Transverse colon (tissue), 4 donors: ENCODE data around the gene KSR1. TPM values are rescaled to one million over a fixed set of nuclear protein-coding genes. Genes with fewer than 3 reads are reported as not detected.

ENCODE experiments used
- DNase-seq: peaks from one replicate; pipeline ENCODE4 v3.0.0-alpha.2; 2019
- H3K27ac ChIP-seq, 4 donors: fragments of 200-600 bp; sonication (generic); 2 replicates each; pipeline ENCODE4 v1.5.1; 2016 to 2018; ENCODE audit warnings: inconsistent platforms in 4 of 4
- H3K27me3 ChIP-seq: fragments of 200-600 bp; sonication (generic); 2 replicates; pipeline ENCODE4 v1.5.1; 2017; ENCODE audit warnings: inconsistent platforms
- H3K36me3 ChIP-seq, 4 donors: fragments of 200-600 bp; sonication (generic); 2 replicates each; pipeline ENCODE4 v1.5.1; 2017 to 2019; ENCODE audit warnings: inconsistent platforms in 4 of 4
- H3K4me1 ChIP-seq, 4 donors: fragments of 200-600 bp; sonication (generic); 2 replicates each; pipeline ENCODE4 v1.5.1; 2017 to 2020; ENCODE audit warnings: inconsistent platforms in 4 of 4
- H3K4me3 ChIP-seq, 4 donors: fragments of 200-600 bp; sonication (generic); 1 replicate in 1 of 4; 2 replicates in 3 of 4; pipeline versions ENCODE4 v1.5.1 to v1.6.1; 2017 to 2019; ENCODE audit warnings: inconsistent platforms in 4 of 4
- H3K9me3 ChIP-seq, 2 donors: fragments of 200-600 bp; sonication (generic); 2 replicates each; pipeline ENCODE4 v1.5.1; 2017 to 2019; ENCODE audit warnings: inconsistent platforms in 2 of 2
- EP300 ChIP-seq: sonication (generic); formaldehyde crosslinking; IDR thresholded peaks from one replicate; pipeline ENCODE4 v1.6.1; 2017; ENCODE audit warnings: antibody characterized with exemption, low read depth
- POLR2A ChIP-seq: fragments of 450-650 bp; IDR thresholded peaks from one replicate; pipeline ENCODE4 v1.6.1; 2016; ENCODE audit warnings: antibody characterized with exemption, mild to moderate bottlenecking, moderate library complexity
- POLR2AphosphoS5 ChIP-seq, 3 donors: sonication (generic); formaldehyde crosslinking; IDR thresholded peaks; one replicate each; pipeline ENCODE4 v1.6.1; 2016; ENCODE audit warnings: antibody characterized with exemption in 3 of 3
- WGBS, 2 donors: methylation state at CpG; one replicate each; pipeline ENCODE4 v1.1.5; 2018; ENCODE audit warnings: low coverage in 1 of 2; 5-methylcytosine and 5-hydroxymethylcytosine counted together
- in situ Hi-C, 4 donors: fragments of 200-750 bp; cut with MboI; loops; one replicate each; pipeline versions ENCODE4 v1.15.0 to v1.15.1; 2017; ENCODE audit warnings: low sequenced_read_pairs in 3 of 4, low pct_ligation_motif_present in 1 of 4, low pct_unique_long_range_greater_than_20kb in 1 of 4
- intact Hi-C: fragments of 100-400 bp; cut with DNase I; formaldehyde crosslinking; loops from one replicate; pipeline ENCODE4 v1.15.1; 2023; ENCODE audit warnings: low total_unique reads
- total RNA-seq, 4 donors: library from RNA; depleted of rRNA; stranded (reverse); fragments of >200 nt; gene quantifications; one replicate each; pipeline ENCODE4 v1.1.0, GENCODE V29; 2016
- TF ChIP-seq, protein P1 (sequence below), 5 experiments: fragments of 200-600 bp in 3 of 5; fragments of 450-650 bp in 2 of 5; sonication (generic) in 3 of 5; IDR thresholded peaks; 1 replicate in 2 of 5; 2 replicates in 3 of 5; pipeline ENCODE4 v1.5.1; 2016 to 2017; ENCODE audit warnings: antibody characterized with exemption in 5 of 5, inconsistent platforms in 3 of 5, mild to moderate bottlenecking in 2 of 5, moderate library complexity in 1 of 5

KSR1 gene
- total RNA-seq, 4 donors from 2014 or later: 8.2 to 55.7 (median 30.9) TPM

DNA sequence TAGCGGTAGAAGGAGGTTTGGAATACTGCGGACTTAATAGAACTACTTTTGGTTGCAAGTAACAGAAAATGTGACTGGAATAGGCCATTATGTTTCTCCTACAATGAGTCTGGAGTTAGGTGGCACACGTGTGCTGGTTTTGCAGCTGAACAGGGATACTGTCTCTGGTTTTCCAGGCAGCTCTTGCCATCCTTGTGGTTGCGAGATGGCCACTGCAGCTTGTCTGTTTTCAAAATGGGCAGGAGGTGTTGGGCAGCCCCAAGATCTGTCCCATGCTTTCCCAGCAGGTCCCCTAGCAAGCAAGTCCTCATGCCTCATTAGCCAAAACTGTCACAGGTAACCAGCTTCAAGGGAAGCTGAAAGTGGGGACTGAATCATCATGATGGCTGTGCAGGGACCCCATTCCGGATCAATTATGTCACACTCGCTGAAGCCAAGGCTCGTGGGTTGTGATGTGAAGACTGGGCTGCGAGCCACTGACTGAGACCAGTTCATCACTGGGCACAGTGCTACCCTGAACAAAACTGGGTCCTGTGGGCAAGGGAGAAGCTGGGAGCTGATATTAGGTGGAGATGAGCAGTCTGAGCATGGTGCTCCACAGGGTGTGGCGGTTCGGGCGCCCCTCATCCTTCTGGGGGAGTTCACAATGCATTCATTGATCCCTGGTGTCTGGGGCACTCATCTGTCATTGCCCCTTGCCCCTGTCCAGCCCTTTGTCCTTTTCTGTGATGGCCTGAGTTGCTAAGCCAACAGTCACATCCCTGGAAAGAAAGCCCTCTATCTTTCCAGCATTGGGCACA lies 82.1 kb downstream of the KSR1 start:
- no peaks in the 10 kb centered on the region for H3K36me3 ChIP-seq
- peaks cover 40 to 62% (median 49%) of the 10 kb centered on the region in 4 donors for H3K4me1 ChIP-seq
- intact Hi-C loops: no loop called here
- DNase-seq: no peak
- 90% methylated on average over 11 of the region's 11 CpGs; no CpG with 5 or more reads in 1 of the 2 donors for WGBS, 2 donors
- in situ Hi-C loops: loop anchor here in 1 of 4 donors (25.0 kb wide), 1 partner anchor 176 kb away; no protein-coding TSS in a partner anchor
- H3K27me3 ChIP-seq: no peaks in the 10 kb centered on the region
- H3K9me3 ChIP-seq: no peaks in the 10 kb centered on the region
- no peak overlapping the region for H3K4me3 ChIP-seq
- H3K27ac ChIP-seq: peak overlapping the region in 3 of 4 donors; percentile 54 to 85 (median 64)
- TF ChIP-seq, protein P1, sequence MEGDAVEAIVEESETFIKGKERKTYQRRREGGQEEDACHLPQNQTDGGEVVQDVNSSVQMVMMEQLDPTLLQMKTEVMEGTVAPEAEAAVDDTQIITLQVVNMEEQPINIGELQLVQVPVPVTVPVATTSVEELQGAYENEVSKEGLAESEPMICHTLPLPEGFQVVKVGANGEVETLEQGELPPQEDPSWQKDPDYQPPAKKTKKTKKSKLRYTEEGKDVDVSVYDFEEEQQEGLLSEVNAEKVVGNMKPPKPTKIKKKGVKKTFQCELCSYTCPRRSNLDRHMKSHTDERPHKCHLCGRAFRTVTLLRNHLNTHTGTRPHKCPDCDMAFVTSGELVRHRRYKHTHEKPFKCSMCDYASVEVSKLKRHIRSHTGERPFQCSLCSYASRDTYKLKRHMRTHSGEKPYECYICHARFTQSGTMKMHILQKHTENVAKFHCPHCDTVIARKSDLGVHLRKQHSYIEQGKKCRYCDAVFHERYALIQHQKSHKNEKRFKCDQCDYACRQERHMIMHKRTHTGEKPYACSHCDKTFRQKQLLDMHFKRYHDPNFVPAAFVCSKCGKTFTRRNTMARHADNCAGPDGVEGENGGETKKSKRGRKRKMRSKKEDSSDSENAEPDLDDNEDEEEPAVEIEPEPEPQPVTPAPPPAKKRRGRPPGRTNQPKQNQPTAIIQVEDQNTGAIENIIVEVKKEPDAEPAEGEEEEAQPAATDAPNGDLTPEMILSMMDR (IDR thresholded peaks at IDR 0.05): no peak
- no peak for TF ChIP-seq POLR2AphosphoS5 (IDR thresholded peaks at IDR 0.05)
- no peak for TF ChIP-seq POLR2A
- TF ChIP-seq EP300: no peak

DNA sequence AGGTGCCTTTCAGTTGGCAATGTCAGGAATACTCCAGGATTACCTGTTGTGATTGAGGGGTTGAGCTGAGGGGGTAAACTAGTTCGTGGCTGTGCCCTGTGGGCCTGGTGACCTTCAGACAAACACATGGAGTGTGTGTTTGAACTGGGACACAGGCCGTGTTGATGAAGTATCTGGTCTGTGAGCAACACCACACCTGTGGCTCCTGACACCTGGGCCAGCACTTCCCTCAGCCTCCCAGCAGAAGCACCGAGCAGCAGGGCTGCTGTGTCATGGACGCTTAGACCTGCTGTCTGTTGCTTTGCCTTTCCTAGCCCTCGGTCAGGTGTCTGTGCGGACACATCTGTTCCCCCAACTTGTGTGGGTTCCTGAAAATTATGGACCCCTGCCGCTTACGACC lies 82.9 kb downstream of the KSR1 start:
- no peaks in the 10 kb centered on the region for H3K9me3 ChIP-seq
- no peaks in the 10 kb centered on the region for H3K36me3 ChIP-seq
- no peak overlapping the region for H3K4me3 ChIP-seq
- 81% methylated on average over 8 of the region's 8 CpGs; no CpG with 5 or more reads in 1 of the 2 donors for WGBS, 2 donors
- intact Hi-C loops (no loop called here), in situ Hi-C loops (loop anchor here in 1 of 4 donors (25.0 kb wide), 1 partner anchor 177 kb away; no protein-coding TSS in a partner anchor)
- peaks cover 36 to 60% (median 47%) of the 10 kb centered on the region in 4 donors for H3K4me1 ChIP-seq
- peak overlapping the region; percentile 54 to 85 (median 70) for H3K27ac ChIP-seq
- DNase-seq: no peak
- TF ChIP-seq EP300: no peak
- no peak for TF ChIP-seq POLR2AphosphoS5 (IDR thresholded peaks at IDR 0.05)
- TF ChIP-seq, protein P1 (IDR thresholded peaks at IDR 0.05): no peak
- no peak for TF ChIP-seq POLR2A
- no peaks in the 10 kb centered on the region for H3K27me3 ChIP-seq

DNA sequence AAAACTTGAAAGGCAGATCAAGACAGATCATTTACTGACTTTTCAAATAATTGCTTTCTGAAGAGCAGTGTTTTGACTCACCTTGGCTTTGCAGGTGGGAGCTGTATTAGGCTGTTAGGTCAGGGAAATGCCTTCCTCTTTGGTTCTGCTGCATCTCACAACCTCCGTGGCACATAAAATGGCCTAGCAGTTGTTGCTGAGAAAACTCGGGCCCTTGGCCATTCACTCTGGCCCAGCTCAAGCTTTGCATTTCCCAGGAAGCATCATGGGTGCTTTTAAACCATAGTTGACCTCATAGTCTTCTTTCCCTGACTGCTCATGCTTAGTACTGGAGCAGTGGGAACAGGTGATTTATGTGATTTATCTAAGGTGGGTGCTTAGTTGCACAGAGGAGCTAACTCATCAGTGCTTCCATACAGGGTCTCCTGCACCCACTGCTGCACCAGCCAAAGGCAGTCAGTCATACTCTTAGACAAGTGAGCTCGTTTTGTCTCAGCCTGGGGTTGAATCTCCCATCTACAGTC lies 83.6 kb downstream of the KSR1 start:
- no peaks in the 10 kb centered on the region for H3K36me3 ChIP-seq
- peak overlapping the region; percentile 54 to 85 (median 70) for H3K27ac ChIP-seq
- H3K27me3 ChIP-seq: no peaks in the 10 kb centered on the region
- intact Hi-C loops: no loop called here
- H3K4me3 ChIP-seq: no peak overlapping the region
- no peaks in the 10 kb centered on the region for H3K9me3 ChIP-seq
- in situ Hi-C loops: loop anchor here in 1 of 4 donors (25.0 kb wide), 1 partner anchor 178 kb away; no protein-coding TSS in a partner anchor
- H3K4me1 ChIP-seq: peaks cover 36 to 58% (median 42%) of the 10 kb centered on the region in 4 donors
- 64% methylated on average over 3 of the region's 3 CpGs; no CpG with 5 or more reads in 1 of the 2 donors for WGBS, 2 donors
- DNase-seq: no peak
- no peak for TF ChIP-seq POLR2AphosphoS5 (IDR thresholded peaks at IDR 0.05)
- TF ChIP-seq, protein P1 (IDR thresholded peaks at IDR 0.05): no peak

DNA sequence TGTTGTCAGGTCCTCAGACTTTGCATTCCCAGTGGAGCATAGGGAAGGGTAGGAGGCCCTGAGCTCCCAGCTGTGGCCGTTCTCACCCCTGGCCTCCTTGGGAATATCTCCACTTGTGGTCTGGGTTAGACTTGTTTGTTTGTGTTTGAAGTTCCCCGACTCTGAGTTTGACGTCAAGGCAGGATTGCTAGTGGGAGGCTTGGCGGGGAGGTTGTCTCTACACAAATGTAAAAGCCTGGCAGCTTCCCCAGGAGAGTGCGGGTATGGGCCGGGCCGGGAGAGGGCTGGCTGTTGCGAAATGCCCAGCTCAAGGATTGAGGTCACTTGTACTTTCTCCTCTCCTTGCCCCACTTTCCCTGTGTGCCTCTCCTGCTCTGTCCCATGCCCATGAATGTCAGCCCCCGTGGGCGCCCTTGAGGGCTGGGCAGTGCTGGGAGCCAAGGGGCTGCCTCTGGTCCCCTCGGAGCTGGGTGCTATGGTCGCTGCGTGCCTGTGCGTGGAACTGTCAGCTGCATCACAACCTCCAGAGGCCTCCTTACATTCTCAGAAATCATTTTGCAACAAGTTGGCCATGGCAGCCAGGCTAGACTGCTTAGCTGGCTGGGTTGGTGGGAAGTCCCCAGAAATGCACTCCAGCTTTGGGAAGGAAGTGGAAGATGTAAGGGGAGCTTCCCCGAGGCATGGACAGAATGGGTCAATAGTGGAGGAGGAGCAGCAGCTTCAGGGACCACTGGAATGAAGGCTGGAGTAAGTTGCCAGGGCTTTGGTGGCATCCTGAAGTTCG lies 84.3 kb downstream of the KSR1 start:
- intact Hi-C loops: no loop called here
- no peaks in the 10 kb centered on the region for H3K27me3 ChIP-seq
- H3K36me3 ChIP-seq: no peaks in the 10 kb centered on the region
- H3K27ac ChIP-seq: peak overlapping the region; percentile 64 to 85 (median 73)
- peaks cover 31 to 58% (median 38%) of the 10 kb centered on the region in 4 donors for H3K4me1 ChIP-seq
- peak; percentile 85 for DNase-seq
- no peak overlapping the region for H3K4me3 ChIP-seq
- in situ Hi-C loops: loop anchor here in 1 of 4 donors (25.0 kb wide), 1 partner anchor 178 kb away; no protein-coding TSS in a partner anchor
- WGBS, 2 donors: 46% methylated on average over 16 of the region's 16 CpGs; no CpG with 5 or more reads in 1 of the 2 donors
- TF ChIP-seq EP300 (peak; percentile 80), POLR2A (no peak), POLR2AphosphoS5 (IDR thresholded peaks at IDR 0.05) (peak in 2 of 3 donors; percentile 43 to 54)
- no peaks in the 10 kb centered on the region for H3K9me3 ChIP-seq
